Fibroblast of lung (primary cell): Measurements from ENCODE around the gene NKX6-2. TPM values are rescaled to one million over a fixed set of nuclear protein-coding genes. Genes with fewer than 3 reads are reported as not detected.

ENCODE experiments used
- DNase-seq, 2 donors: peaks; one replicate each; pipeline versions ENCODE4 v3.0.0 to v3.0.0-alpha.2; 2010; ENCODE audit warnings: low read depth in 2 of 2
- H2AFZ ChIP-seq: 2 replicates; pipeline ENCODE4 v1.5.1; 2012; ENCODE audit warnings: low read length, control low read depth, inconsistent platforms
- H3K27ac ChIP-seq: 2 replicates; pipeline ENCODE4 v1.5.1; 2011; ENCODE audit warnings: low read length, control low read depth; ENCODE audit not compliant: insufficient read depth
- H3K27me3 ChIP-seq: 2 replicates; pipeline ENCODE4 v1.5.1; 2011; ENCODE audit warnings: mild to moderate bottlenecking, low read length; ENCODE audit not compliant: control insufficient read depth, insufficient read depth
- H3K36me3 ChIP-seq: 2 replicates; pipeline ENCODE4 v1.5.1; 2011; ENCODE audit warnings: low read length; ENCODE audit not compliant: control insufficient read depth, insufficient read depth
- H3K4me1 ChIP-seq: 2 replicates; pipeline ENCODE4 v1.5.1; 2011; ENCODE audit warnings: low read length; ENCODE audit not compliant: control insufficient read depth, insufficient read depth; ENCODE audit errors: extremely low read depth
- H3K4me2 ChIP-seq: 2 replicates; pipeline ENCODE4 v1.5.1; 2011; ENCODE audit warnings: low read length, control low read depth; ENCODE audit not compliant: insufficient read depth; ENCODE audit errors: extremely low read depth
- H3K4me3 ChIP-seq, 4 experiments: fragments of 200-600 bp in 1 of 4; sonication (generic) in 1 of 4; replicated peaks in 1 of 4; 2 replicates each; pipeline ENCODE4 v1.5.1; 2011 to 2016; ENCODE audit warnings: low read length in 4 of 4, low read depth in 3 of 4, mild to moderate bottlenecking in 3 of 4, control low read depth in 2 of 4, inconsistent platforms in 1 of 4, mixed read lengths in 1 of 4; ENCODE audit not compliant: insufficient read depth in 1 of 4; ENCODE audit errors: control extremely low read depth in 1 of 4
- H3K79me2 ChIP-seq: 2 replicates; pipeline ENCODE4 v1.5.1; 2012; ENCODE audit warnings: mild to moderate bottlenecking, low read length, inconsistent platforms; ENCODE audit not compliant: control insufficient read depth, insufficient read depth
- H3K9ac ChIP-seq: 2 replicates; pipeline ENCODE4 v1.5.1; 2011; ENCODE audit warnings: mild to moderate bottlenecking, low read length, control low read depth; ENCODE audit not compliant: insufficient read depth
- H3K9me3 ChIP-seq: 2 replicates; pipeline ENCODE4 v1.5.1; 2012; ENCODE audit warnings: low read depth, low read length; ENCODE audit not compliant: control insufficient read depth, insufficient read depth
- H4K20me1 ChIP-seq: 2 replicates; pipeline ENCODE4 v1.5.1; 2011; ENCODE audit warnings: low read length; ENCODE audit not compliant: control insufficient read depth, insufficient read depth; ENCODE audit errors: extremely low read depth
- CTCF ChIP-seq, 2 donors: IDR thresholded peaks in 1 of 2; conservative IDR thresholded peaks in 1 of 2; 1 replicate in 1 of 2; 2 replicates in 1 of 2; pipeline ENCODE4 v1.5.1; 2011 to 2012; ENCODE audit warnings: low read length in 2 of 2, control low read depth in 1 of 2, inconsistent platforms in 1 of 2, low read depth in 1 of 2, mild to moderate bottlenecking in 1 of 2
- EZH2 ChIP-seq: IDR thresholded peaks from 2 replicates; pipeline ENCODE4 v1.5.1; 2012; ENCODE audit warnings: low read length, control low read depth, mild to moderate bottlenecking; ENCODE audit errors: missing control alignments
- polyA plus RNA-seq, 2 donors: library from polyadenylated mRNA; depleted of rRNA in 1 of 2; stranded (reverse) in 1 of 2; unstranded in 1 of 2; fragments of >200 nt; gene quantifications; 2 replicates each; pipeline ENCODE4 v1.2.1, GENCODE V29; 2011 to 2012; ENCODE audit warnings: missing spikeins in 1 of 2
- total RNA-seq: library from RNA; depleted of rRNA; stranded (reverse); fragments of >200 nt; gene quantifications from 2 replicates; pipeline ENCODE4 v1.2.1, GENCODE V29; 2014

Gene NKX6-2
- total and polyA plus RNA-seq, 2 donors (not counting 1 experiment from before 2014, with no cell fraction given), result not detected

GRCh38 chr10:132802048-132802447, 16.1 kb upstream of the NKX6-2 start:
- Histone ChIP-seq H3K27ac (no peak overlapping the region), H3K4me2 (no peak overlapping the region), H3K36me3 (no peaks in the 10 kb centered on the region), H4K20me1 (no peaks in the 10 kb centered on the region), H3K9ac (no peak overlapping the region), H3K9me3 (no peaks in the 10 kb centered on the region), H2AFZ (no peak overlapping the region), H3K4me3 (no peak overlapping the region), H3K27me3 (no peaks in the 10 kb centered on the region), H3K79me2 (no peaks in the 10 kb centered on the region), H3K4me1 (no peaks in the 10 kb centered on the region)
- TF ChIP-seq CTCF (conservative IDR thresholded peaks at IDR 0.05 in 1 of 2, IDR thresholded peaks at IDR 0.05 in 1 of 2; ENCODE audit: low read depth in 1 of 2, low read length in 2 of 2) (no peak), EZH2 (no peak)
- DNase-seq, result no peak

- no peak overlapping the region for H3K9ac ChIP-seq
- no peak for DNase-seq
- H3K36me3 ChIP-seq, result no peaks in the 10 kb centered on the region
Observed at GRCh38 chr10:132799865-132800264, 13.9 kb upstream of the NKX6-2 start.

GRCh38 chr10:132798876-132799275, 12.9 kb upstream of the NKX6-2 start:
- DNase-seq, result no peak
- Histone ChIP-seq H2AFZ (no peak overlapping the region), H3K4me2 (no peak overlapping the region), H3K79me2 (no peaks in the 10 kb centered on the region), H4K20me1 (no peaks in the 10 kb centered on the region), H3K4me3 (no peak overlapping the region), H3K27me3 (no peaks in the 10 kb centered on the region), H3K4me1 (no peaks in the 10 kb centered on the region), H3K27ac (no peak overlapping the region), H3K9me3 (no peaks in the 10 kb centered on the region), H3K9ac (no peak overlapping the region), H3K36me3 (no peaks in the 10 kb centered on the region)
- TF ChIP-seq EZH2 (no peak), CTCF (conservative IDR thresholded peaks at IDR 0.05 in 1 of 2, IDR thresholded peaks at IDR 0.05 in 1 of 2; ENCODE audit: low read depth in 1 of 2, low read length in 2 of 2) (no peak)

More at GRCh38 chr10:132799865-132800264, 13.9 kb upstream of the NKX6-2 start:
- Histone ChIP-seq H4K20me1 (no peaks in the 10 kb centered on the region), H2AFZ (no peak overlapping the region), H3K9me3 (no peaks in the 10 kb centered on the region), H3K27me3 (no peaks in the 10 kb centered on the region), H3K27ac (no peak overlapping the region), H3K79me2 (no peaks in the 10 kb centered on the region), H3K4me3 (no peak overlapping the region), H3K4me1 (no peaks in the 10 kb centered on the region), H3K4me2 (no peak overlapping the region)
- TF ChIP-seq CTCF (conservative IDR thresholded peaks at IDR 0.05 in 1 of 2, IDR thresholded peaks at IDR 0.05 in 1 of 2; ENCODE audit: low read depth in 1 of 2, low read length in 2 of 2) (no peak), EZH2 (no peak)
